ENCODE measurements around the gene YARS1. TPM values are rescaled to one million over a fixed set of nuclear protein-coding genes. Genes with fewer than 3 reads are reported as not detected.

YARS1 gene
- polyA plus RNA-seq, 3 donors: 38.1 to 42.7 (median 39.8) TPM

DNA sequence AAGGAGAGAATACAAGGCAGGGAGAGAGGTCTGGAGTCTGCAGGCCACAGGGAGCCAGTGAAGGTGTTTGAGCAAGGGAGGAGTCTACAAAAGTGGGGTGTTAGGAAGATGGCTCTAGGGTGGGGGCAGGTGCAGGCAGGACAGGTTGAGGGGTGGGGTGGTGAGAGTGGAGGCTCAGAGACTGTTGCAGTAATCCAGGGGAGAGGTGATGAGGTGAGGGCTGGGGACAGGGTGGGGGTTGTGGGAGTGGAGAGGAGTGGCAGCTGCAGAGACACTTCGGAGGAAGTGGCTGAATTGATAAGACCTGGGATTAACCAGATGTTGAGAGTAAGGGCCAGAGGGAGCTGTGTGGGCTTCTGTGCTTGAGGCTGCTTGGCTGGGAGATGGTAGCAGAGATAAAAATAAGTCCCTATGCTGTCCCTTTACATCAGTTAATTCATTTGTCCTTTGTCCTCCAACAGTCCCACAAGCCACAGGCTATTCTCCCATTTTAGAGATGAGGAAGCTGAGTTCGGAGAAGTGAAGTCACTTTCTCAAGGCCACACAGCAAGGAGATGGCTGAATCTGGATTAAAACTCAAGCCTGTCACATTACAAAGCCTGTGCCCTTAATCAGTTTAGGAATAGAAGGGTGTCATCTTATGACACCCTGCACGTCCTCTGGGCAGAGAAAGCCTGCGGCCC is 59.8 kb downstream of the YARS1 start:
- no peak for DNase-seq
- Histone ChIP-seq H3K9me3 (replicated peaks in 1 of 2; ENCODE audit: control insufficient read depth in 1 of 2, insufficient read depth in 1 of 2, low read length in 2 of 2) (no peaks in the 10 kb centered on the region), H4K20me1 (ENCODE audit: insufficient read depth, low read length) (peaks cover 25% of the 10 kb centered on the region), H3K27me3 (ENCODE audit: control insufficient read depth in 2 of 2, insufficient read depth in 2 of 2, low read length in 2 of 2) (peaks cover 10 to 22% of the 10 kb centered on the region in 2 donors), H3K4me2 (replicated peaks; ENCODE audit: extremely low read depth, low read length, poor library complexity, severe bottlenecking) (no peak overlapping the region), H3K79me2 (ENCODE audit: insufficient read depth, low read length) (no peaks in the 10 kb centered on the region), H3K4me3 (replicated peaks in 1 of 3; ENCODE audit: low read depth in 2 of 3, low read length in 3 of 3) (no peak overlapping the region), H3K4me1 (ENCODE audit: control insufficient read depth in 1 of 2, insufficient read depth in 2 of 2, low read length in 2 of 2) (peaks cover 11 to 15% of the 10 kb centered on the region in 2 donors), H3K36me3 (replicated peaks in 1 of 2; ENCODE audit: control insufficient read depth in 1 of 2, insufficient read depth in 2 of 2, low read length in 2 of 2) (no peaks in the 10 kb centered on the region), H2AFZ (ENCODE audit: insufficient read depth, low read depth, low read length, poor library complexity, severe bottlenecking) (no peak overlapping the region), H3K9ac (ENCODE audit: insufficient read depth, low read length, poor library complexity, severe bottlenecking) (no peak overlapping the region), H3K27ac (ENCODE audit: low read depth in 1 of 2, low read length in 2 of 2) (no peak overlapping the region)
- H3K4me1 Mint-ChIP-seq: peaks cover 9% of the 10 kb centered on the region
- H3K9me3 Mint-ChIP-seq: peaks cover 0 to 4% (median 0%) of the 10 kb centered on the region in 7 donors
- WGBS (ENCODE audit: insufficient coverage): 70% methylated on average over 3 of the region's 4 CpGs
- no peak overlapping the region for H3K4me3 Mint-ChIP-seq
- TF ChIP-seq, protein P1, sequence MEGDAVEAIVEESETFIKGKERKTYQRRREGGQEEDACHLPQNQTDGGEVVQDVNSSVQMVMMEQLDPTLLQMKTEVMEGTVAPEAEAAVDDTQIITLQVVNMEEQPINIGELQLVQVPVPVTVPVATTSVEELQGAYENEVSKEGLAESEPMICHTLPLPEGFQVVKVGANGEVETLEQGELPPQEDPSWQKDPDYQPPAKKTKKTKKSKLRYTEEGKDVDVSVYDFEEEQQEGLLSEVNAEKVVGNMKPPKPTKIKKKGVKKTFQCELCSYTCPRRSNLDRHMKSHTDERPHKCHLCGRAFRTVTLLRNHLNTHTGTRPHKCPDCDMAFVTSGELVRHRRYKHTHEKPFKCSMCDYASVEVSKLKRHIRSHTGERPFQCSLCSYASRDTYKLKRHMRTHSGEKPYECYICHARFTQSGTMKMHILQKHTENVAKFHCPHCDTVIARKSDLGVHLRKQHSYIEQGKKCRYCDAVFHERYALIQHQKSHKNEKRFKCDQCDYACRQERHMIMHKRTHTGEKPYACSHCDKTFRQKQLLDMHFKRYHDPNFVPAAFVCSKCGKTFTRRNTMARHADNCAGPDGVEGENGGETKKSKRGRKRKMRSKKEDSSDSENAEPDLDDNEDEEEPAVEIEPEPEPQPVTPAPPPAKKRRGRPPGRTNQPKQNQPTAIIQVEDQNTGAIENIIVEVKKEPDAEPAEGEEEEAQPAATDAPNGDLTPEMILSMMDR (IDR thresholded peaks at IDR 0.05): no peak
- H3K27me3 Mint-ChIP-seq (ENCODE audit: low read depth in 3 of 3): peaks cover 20 to 31% (median 27%) of the 10 kb centered on the region in 3 donors
- no peak overlapping the region for H3K27ac Mint-ChIP-seq
- intact Hi-C loops (cut with micrococcal nuclease): no loop called here
- H3K36me3 Mint-ChIP-seq: peaks cover 0 to 4% of the 10 kb centered on the region in 2 donors

DNA sequence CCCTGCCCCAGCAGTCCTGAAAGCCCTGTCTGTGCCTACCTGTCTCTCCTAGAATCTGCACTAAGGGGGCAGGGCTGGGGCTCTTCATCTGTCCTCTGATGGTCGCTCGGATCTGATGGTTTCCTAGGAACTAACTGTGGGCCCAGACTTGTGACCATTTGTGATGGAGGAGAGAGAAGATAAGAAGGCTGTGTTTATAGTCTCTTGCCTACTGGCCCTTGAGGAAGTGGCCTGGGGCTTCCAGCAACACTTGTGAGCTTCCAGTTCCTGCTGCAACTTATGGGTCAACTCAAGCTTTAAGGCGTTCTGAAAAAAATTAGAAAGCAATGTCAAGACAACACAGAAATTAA is 61.4 kb downstream of the YARS1 start:
- Histone ChIP-seq H3K4me3 (replicated peaks in 1 of 3; ENCODE audit: low read depth in 2 of 3, low read length in 3 of 3) (no peak overlapping the region), H3K9ac (ENCODE audit: insufficient read depth, low read length, poor library complexity, severe bottlenecking) (no peak overlapping the region), H3K9me3 (replicated peaks in 1 of 2; ENCODE audit: control insufficient read depth in 1 of 2, insufficient read depth in 1 of 2, low read length in 2 of 2) (no peaks in the 10 kb centered on the region), H2AFZ (ENCODE audit: insufficient read depth, low read depth, low read length, poor library complexity, severe bottlenecking) (no peak overlapping the region), H3K79me2 (ENCODE audit: insufficient read depth, low read length) (no peaks in the 10 kb centered on the region), H3K36me3 (replicated peaks in 1 of 2; ENCODE audit: control insufficient read depth in 1 of 2, insufficient read depth in 2 of 2, low read length in 2 of 2) (no peaks in the 10 kb centered on the region), H3K4me2 (replicated peaks; ENCODE audit: extremely low read depth, low read length, poor library complexity, severe bottlenecking) (no peak overlapping the region), H3K27me3 (ENCODE audit: control insufficient read depth in 2 of 2, insufficient read depth in 2 of 2, low read length in 2 of 2) (peaks cover 10 to 22% of the 10 kb centered on the region in 2 donors), H3K4me1 (ENCODE audit: control insufficient read depth in 1 of 2, insufficient read depth in 2 of 2, low read length in 2 of 2) (peaks cover 11 to 15% of the 10 kb centered on the region in 2 donors), H4K20me1 (ENCODE audit: insufficient read depth, low read length) (peaks cover 28% of the 10 kb centered on the region), H3K27ac (ENCODE audit: low read depth in 1 of 2, low read length in 2 of 2) (no peak overlapping the region)
- TF ChIP-seq, protein P1 (IDR thresholded peaks at IDR 0.05): no peak
- WGBS (ENCODE audit: insufficient coverage): 86% methylated on average over 1 of the region's 3 CpGs
- H3K4me1 Mint-ChIP-seq: peaks cover 9% of the 10 kb centered on the region
- H3K27me3 Mint-ChIP-seq (ENCODE audit: low read depth in 3 of 3): peaks cover 25 to 37% (median 33%) of the 10 kb centered on the region in 3 donors
- intact Hi-C loops (cut with micrococcal nuclease): no loop called here
- H3K27ac Mint-ChIP-seq: no peak overlapping the region
- H3K9me3 Mint-ChIP-seq: peaks cover 0 to 4% (median 0%) of the 10 kb centered on the region in 7 donors
- H3K4me3 Mint-ChIP-seq: peak overlapping the region in 1 of 2 donors; percentile 26
- no peak for DNase-seq
- H3K36me3 Mint-ChIP-seq: peaks cover 4 to 9% of the 10 kb centered on the region in 2 donors

Measured in CD14-positive monocyte (primary cell).